PC-9 (cell line): ENCODE measurements around the gene DZIP3. TPM values are rescaled to one million over a fixed set of nuclear protein-coding genes. Genes with fewer than 3 reads are reported as not detected.
"Not testable (repeated sequence)": the region's sequence is repeated elsewhere in the genome, so short reads cannot be mapped to it uniquely, and the experiment has no call there.

Experiments used
- BruUV-seq: library from RNA; stranded (reverse); fragments of 400-500 nt; replicated peaks from 2 replicates; lab custom pipeline; 2021; lab: Mats Ljungman, UMichigan
- CTCF ChIA-PET: fragments of 300-600 bp; sonication (Branson Sonifier 250); formaldehyde crosslinking; loops from one replicate; lab custom pipeline; 2022; ENCODE audit warnings: antibody characterized with exemption; lab: Charles Lee
- POLR2A ChIA-PET: fragments of 300-600 bp; sonication (Branson Sonifier 250); formaldehyde crosslinking; loops from one replicate; lab custom pipeline; 2022; ENCODE audit warnings: antibody characterized with exemption; ENCODE audit not compliant: unreplicated experiment; lab: Charles Lee
- DNase-seq, 2 experiments: peaks; one replicate each; pipeline versions ENCODE4 v3.0.0 to v3.0.0-alpha.2; 2015 to 2022; ENCODE audit warnings: mixed read lengths in 1 of 2
- H2AFZ ChIP-seq: fragments of 200-600 bp; sonication (generic); 2 replicates; pipeline ENCODE4 v1.8.1; 2017; ENCODE audit warnings: antibody characterized with exemption
- H3F3A ChIP-seq: fragments of 200-600 bp; sonication (generic); 2 replicates; pipeline ENCODE4 v1.8.1; 2017; ENCODE audit warnings: antibody characterized with exemption, mild to moderate bottlenecking, low read depth; ENCODE audit not compliant: insufficient read depth
- H3K27ac ChIP-seq: fragments of 200-600 bp; sonication (generic); 2 replicates; pipeline ENCODE4 v1.6.1; 2016; ENCODE audit warnings: mixed run types
- H3K27me3 ChIP-seq: fragments of 200-600 bp; sonication (generic); 2 replicates; pipeline ENCODE4 v1.6.1; 2016; ENCODE audit warnings: low read depth, mixed run types; ENCODE audit not compliant: insufficient read depth
- H3K36me3 ChIP-seq: fragments of 200-600 bp; sonication (generic); 2 replicates; pipeline ENCODE4 v1.6.1; 2016; ENCODE audit warnings: low read depth, mixed run types
- H3K4me1 ChIP-seq: fragments of 200-600 bp; sonication (generic); replicated peaks from 2 replicates; pipeline ENCODE4 v1.6.1; 2016; ENCODE audit warnings: mixed run types; ENCODE audit not compliant: insufficient read depth
- H3K4me2 ChIP-seq: fragments of 200-600 bp; sonication (generic); 2 replicates; pipeline ENCODE4 v1.6.1; 2017; ENCODE audit warnings: mixed run types
- H3K4me3 ChIP-seq: fragments of 200-600 bp; sonication (generic); 2 replicates; pipeline ENCODE4 v1.6.1; 2016; ENCODE audit warnings: mixed run types
- H3K79me2 ChIP-seq: fragments of 200-600 bp; sonication (generic); 2 replicates; pipeline ENCODE4 v1.6.1; 2017; ENCODE audit warnings: low read depth, mixed run types
- H3K9me2 ChIP-seq: fragments of 200-600 bp; sonication (generic); 2 replicates; pipeline ENCODE4 v1.8.1; 2017; ENCODE audit warnings: mild to moderate bottlenecking; ENCODE audit not compliant: insufficient read depth
- H3K9me3 ChIP-seq: fragments of 200-600 bp; sonication (generic); 2 replicates; pipeline ENCODE4 v1.8.1; 2016; ENCODE audit warnings: low read depth; ENCODE audit not compliant: insufficient read depth
- H4K20me1 ChIP-seq: fragments of 200-600 bp; sonication (generic); 2 replicates; pipeline ENCODE4 v1.8.1; 2017; ENCODE audit not compliant: insufficient read depth
- EZH2 ChIP-seq: fragments of 200-600 bp; sonication (generic); IDR thresholded peaks from 2 replicates; pipeline ENCODE4 v1.8.0; 2017; ENCODE audit warnings: antibody characterized with exemption, low read depth
- intact Hi-C: fragments of 100-400 bp; cut with micrococcal nuclease; formaldehyde crosslinking; loops from one replicate; pipeline ENCODE4 v1.10.0; 2022; ENCODE audit not compliant: unreplicated experiment
- total RNA-seq: library from RNA; stranded (reverse); gene quantifications from 2 replicates; pipeline ENCODE4 v1.2.3, GENCODE V29; 2021
- TF ChIP-seq, protein P1 (sequence below): fragments of 200-600 bp; sonication (generic); conservative IDR thresholded peaks from 2 replicates; pipeline ENCODE4 v1.6.1; 2017; ENCODE audit warnings: mixed run types, antibody characterized with exemption, mild to moderate bottlenecking, moderate library complexity

Gene DZIP3
- total RNA-seq, 1 experiment from 2014 or later, result 14.5 TPM

DNA sequence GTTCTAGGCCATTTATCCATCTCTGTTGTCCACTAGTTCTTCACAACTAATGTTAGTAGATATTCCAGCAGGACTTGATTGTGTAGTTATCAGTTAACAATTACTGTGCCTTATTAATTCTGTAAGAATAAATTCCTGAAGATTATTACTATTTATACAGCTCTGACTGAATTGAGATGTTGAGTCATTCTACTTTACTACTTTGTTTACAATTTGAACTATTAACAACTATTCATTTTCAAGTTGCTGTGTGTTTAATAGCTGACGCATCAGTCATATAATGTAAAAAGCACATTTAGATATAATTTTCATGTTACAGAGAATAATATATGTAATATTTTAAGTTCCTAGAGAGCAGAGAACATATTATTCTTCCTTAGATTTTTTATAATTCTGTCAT lies 21.1 kb downstream of the DZIP3 start:
- CTCF ChIA-PET, result no interaction called here
- intact Hi-C loops, result no loop called here
- H3K79me2 ChIP-seq, result no peaks in the 10 kb centered on the region
- H3F3A ChIP-seq, result no peaks in the 10 kb centered on the region
- POLR2A ChIA-PET, result no interaction called here
- no peak overlapping the region for H2AFZ ChIP-seq
- no peaks in the 10 kb centered on the region for H4K20me1 ChIP-seq
- H3K27me3 ChIP-seq, result no peaks in the 10 kb centered on the region
- DNase-seq, result no peak
- H3K4me3 ChIP-seq, result no peak overlapping the region
- no peak overlapping the region for H3K4me2 ChIP-seq
- BruUV-seq, result no TSS peak
- TF ChIP-seq, protein P1, sequence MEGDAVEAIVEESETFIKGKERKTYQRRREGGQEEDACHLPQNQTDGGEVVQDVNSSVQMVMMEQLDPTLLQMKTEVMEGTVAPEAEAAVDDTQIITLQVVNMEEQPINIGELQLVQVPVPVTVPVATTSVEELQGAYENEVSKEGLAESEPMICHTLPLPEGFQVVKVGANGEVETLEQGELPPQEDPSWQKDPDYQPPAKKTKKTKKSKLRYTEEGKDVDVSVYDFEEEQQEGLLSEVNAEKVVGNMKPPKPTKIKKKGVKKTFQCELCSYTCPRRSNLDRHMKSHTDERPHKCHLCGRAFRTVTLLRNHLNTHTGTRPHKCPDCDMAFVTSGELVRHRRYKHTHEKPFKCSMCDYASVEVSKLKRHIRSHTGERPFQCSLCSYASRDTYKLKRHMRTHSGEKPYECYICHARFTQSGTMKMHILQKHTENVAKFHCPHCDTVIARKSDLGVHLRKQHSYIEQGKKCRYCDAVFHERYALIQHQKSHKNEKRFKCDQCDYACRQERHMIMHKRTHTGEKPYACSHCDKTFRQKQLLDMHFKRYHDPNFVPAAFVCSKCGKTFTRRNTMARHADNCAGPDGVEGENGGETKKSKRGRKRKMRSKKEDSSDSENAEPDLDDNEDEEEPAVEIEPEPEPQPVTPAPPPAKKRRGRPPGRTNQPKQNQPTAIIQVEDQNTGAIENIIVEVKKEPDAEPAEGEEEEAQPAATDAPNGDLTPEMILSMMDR, result no peak
- no peak for TF ChIP-seq EZH2
- no peaks in the 10 kb centered on the region for H3K36me3 ChIP-seq
- no peaks in the 10 kb centered on the region for H3K9me3 ChIP-seq
- no peaks in the 10 kb centered on the region for H3K4me1 ChIP-seq
- H3K9me2 ChIP-seq, result no peaks in the 10 kb centered on the region; the same call in 1 of the 2 replicates
- no peak overlapping the region for H3K27ac ChIP-seq

GRCh38 chr3:108616090-108616489 lies 26.6 kb downstream of the DZIP3 start:
- H3K4me2 ChIP-seq, H4K20me1 ChIP-seq, DNase-seq, BruUV-seq, H3K4me3 ChIP-seq, POLR2A ChIA-PET, H3K27ac ChIP-seq, CTCF ChIA-PET, H3K9me3 ChIP-seq, H3K27me3 ChIP-seq, H3K36me3 ChIP-seq, intact Hi-C loops, H3K79me2 ChIP-seq, H3F3A ChIP-seq, H3K9me2 ChIP-seq, H3K4me1 ChIP-seq, H2AFZ ChIP-seq: not testable (repeated sequence)

DNA sequence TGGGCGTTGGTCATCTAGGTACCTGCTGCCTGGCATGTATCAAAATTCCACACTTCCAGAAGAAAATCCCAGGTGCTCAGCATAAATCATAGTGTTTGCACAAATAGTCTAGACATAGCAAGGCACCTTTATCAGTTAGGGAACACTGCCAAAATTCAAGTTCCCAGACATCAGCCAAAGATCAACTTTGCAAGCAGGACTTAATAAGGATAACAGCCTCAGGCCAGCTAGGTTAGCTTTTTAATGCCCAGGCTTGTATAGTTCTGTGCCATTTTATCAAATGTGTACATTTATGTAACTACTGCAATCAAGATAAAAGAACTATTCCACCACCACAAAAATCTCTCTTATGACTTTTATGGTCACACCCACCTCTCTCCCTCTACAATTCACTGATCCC lies 30.7 kb downstream of the DZIP3 start:
- H3K79me2 ChIP-seq, result no peaks in the 10 kb centered on the region
- CTCF ChIA-PET, result no interaction called here
- no peaks in the 10 kb centered on the region for H3K9me2 ChIP-seq
- intact Hi-C loops, result no loop called here
- no peak overlapping the region for H3K4me3 ChIP-seq
- TF ChIP-seq, protein P1, result no peak
- TF ChIP-seq EZH2, result no peak
- H3K27me3 ChIP-seq, result no peaks in the 10 kb centered on the region
- no peaks in the 10 kb centered on the region for H3K36me3 ChIP-seq
- no peaks in the 10 kb centered on the region for H3K9me3 ChIP-seq
- DNase-seq, result no peak
- no peaks in the 10 kb centered on the region for H3F3A ChIP-seq
- no peaks in the 10 kb centered on the region for H4K20me1 ChIP-seq
- no peaks in the 10 kb centered on the region for H3K4me1 ChIP-seq
- POLR2A ChIA-PET, result interaction anchor here (0.5 kb wide), 1 partner anchor 703 kb away, joined by 11 read pairs; no protein-coding TSS in a partner anchor
- H3K27ac ChIP-seq, result no peak overlapping the region
- BruUV-seq, result no TSS peak
- no peak overlapping the region for H2AFZ ChIP-seq
- H3K4me2 ChIP-seq, result no peak overlapping the region

GRCh38 chr3:108623504-108623903 lies 34.0 kb downstream of the DZIP3 start:
- ChIA-PET POLR2A (no interaction called here), CTCF (no interaction called here)
- intact Hi-C loops, result no loop called here
- H3K79me2 ChIP-seq, result no peaks in the 10 kb centered on the region
- no peaks in the 10 kb centered on the region for H3K9me3 ChIP-seq
- no peaks in the 10 kb centered on the region for H3K27me3 ChIP-seq
- no peaks in the 10 kb centered on the region for H4K20me1 ChIP-seq
- BruUV-seq, result no TSS peak
- no peak overlapping the region for H3K27ac ChIP-seq
- DNase-seq, result no peak
- H3F3A ChIP-seq, result no peaks in the 10 kb centered on the region
- TF ChIP-seq EZH2, result no peak
- TF ChIP-seq, protein P1, result no peak
- no peak overlapping the region for H3K4me3 ChIP-seq
- no peak overlapping the region for H2AFZ ChIP-seq
- no peak overlapping the region for H3K4me2 ChIP-seq
- no peaks in the 10 kb centered on the region for H3K9me2 ChIP-seq
- H3K36me3 ChIP-seq, result no peaks in the 10 kb centered on the region
- H3K4me1 ChIP-seq, result no peaks in the 10 kb centered on the region
